Astrocyte (in vitro differentiated cells and primary cell): Measurements from ENCODE around the gene TLR2. TPM values are rescaled to one million over a fixed set of nuclear protein-coding genes. Genes with fewer than 3 reads are reported as not detected.
"Not testable (repeated sequence)": the region's sequence is repeated elsewhere in the genome, so short reads cannot be mapped to it uniquely, and the experiment has no call there.

Experiments
- DNase-seq: peaks from one replicate; pipeline ENCODE4 v3.0.0-alpha.2; 2010; ENCODE audit warnings: low read depth
- FAIRE-seq: peaks from 2 replicates; lab custom pipeline; 2011; peaks lifted over from hg19 to GRCh38; lab: Jason Lieb, UNC
- H2AFZ ChIP-seq: 2 replicates; pipeline ENCODE4 v1.6.0; 2012; ENCODE audit warnings: low read depth, low read length, inconsistent platforms
- H3K27ac ChIP-seq: 2 replicates; pipeline ENCODE4 v1.5.1; 2011; ENCODE audit warnings: low read depth, low read length, inconsistent platforms
- H3K27me3 ChIP-seq: 2 replicates; pipeline ENCODE4 v1.6.0; 2011; ENCODE audit warnings: low read length, inconsistent platforms; ENCODE audit not compliant: insufficient read depth
- H3K36me3 ChIP-seq: 2 replicates; pipeline ENCODE4 v1.5.1; 2011; ENCODE audit warnings: low read length, inconsistent platforms; ENCODE audit not compliant: insufficient read depth
- H3K4me1 ChIP-seq: 2 replicates; pipeline ENCODE4 v1.5.1; 2011; ENCODE audit warnings: low read length, inconsistent platforms; ENCODE audit not compliant: insufficient read depth
- H3K4me2 ChIP-seq: 2 replicates; pipeline ENCODE4 v1.6.0; 2012; ENCODE audit warnings: low read length, inconsistent platforms
- H3K4me3 ChIP-seq: 2 replicates; pipeline ENCODE4 v1.5.1; 2011; ENCODE audit warnings: low read depth, mild to moderate bottlenecking, low read length, inconsistent platforms; ENCODE audit not compliant: insufficient read depth
- H3K79me2 ChIP-seq: 2 replicates; pipeline ENCODE4 v1.6.0; 2012; ENCODE audit warnings: mild to moderate bottlenecking, low read length, inconsistent platforms; ENCODE audit not compliant: insufficient read depth
- H3K9ac ChIP-seq: 2 replicates; pipeline ENCODE4 v1.6.0; 2012; ENCODE audit warnings: mild to moderate bottlenecking, low read length, inconsistent platforms
- H3K9me3 ChIP-seq: 2 replicates; pipeline ENCODE4 v1.5.1; 2012; ENCODE audit warnings: low read depth, mild to moderate bottlenecking, low read length, inconsistent platforms; ENCODE audit not compliant: insufficient read depth
- H4K20me1 ChIP-seq: 2 replicates; pipeline ENCODE4 v1.6.0; 2012; ENCODE audit warnings: low read length, inconsistent platforms; ENCODE audit not compliant: insufficient read depth
- H3K27ac Mint-ChIP-seq: one replicate; pipeline ENCODE4 v1.8.0; 2021; ENCODE audit warnings: mild to moderate bottlenecking, mixed read lengths; ENCODE audit not compliant: unreplicated experiment
- H3K27me3 Mint-ChIP-seq: one replicate; pipeline ENCODE4 v1.8.0; 2021; ENCODE audit warnings: low read depth, mixed read lengths; ENCODE audit not compliant: unreplicated experiment
- H3K36me3 Mint-ChIP-seq: one replicate; pipeline ENCODE4 v1.8.0; 2021; ENCODE audit warnings: low read depth, mixed read lengths; ENCODE audit not compliant: unreplicated experiment
- H3K4me1 Mint-ChIP-seq: one replicate; pipeline ENCODE4 v1.8.0; 2021; ENCODE audit warnings: low read depth, mixed read lengths; ENCODE audit not compliant: unreplicated experiment
- H3K4me3 Mint-ChIP-seq: one replicate; pipeline ENCODE4 v1.8.0; 2021; ENCODE audit warnings: mild to moderate bottlenecking, moderate library complexity, mixed read lengths; ENCODE audit not compliant: unreplicated experiment
- H3K9me3 Mint-ChIP-seq: one replicate; pipeline ENCODE4 v1.8.0; 2021; ENCODE audit warnings: mild to moderate bottlenecking, mixed read lengths; ENCODE audit not compliant: unreplicated experiment
- EZH2 ChIP-seq: IDR thresholded peaks from 2 replicates; pipeline ENCODE4 v1.6.1; 2012; ENCODE audit warnings: mild to moderate bottlenecking, low read length, inconsistent platforms; ENCODE audit not compliant: insufficient read depth
- total RNA-seq: library from RNA; stranded (reverse); gene quantifications from 2 replicates; pipeline ENCODE4 v1.2.1, GENCODE V29; 2021
- TF ChIP-seq, protein P1 (sequence below): IDR thresholded peaks from 2 replicates; pipeline ENCODE4 v1.5.1; 2011; ENCODE audit warnings: low read depth, mild to moderate bottlenecking, inconsistent platforms, low read length, moderate library complexity; ENCODE audit not compliant: insufficient read depth

The TLR2 gene
- total RNA-seq, 1 donor from 2014 or later, result 0.79 TPM

DNA sequence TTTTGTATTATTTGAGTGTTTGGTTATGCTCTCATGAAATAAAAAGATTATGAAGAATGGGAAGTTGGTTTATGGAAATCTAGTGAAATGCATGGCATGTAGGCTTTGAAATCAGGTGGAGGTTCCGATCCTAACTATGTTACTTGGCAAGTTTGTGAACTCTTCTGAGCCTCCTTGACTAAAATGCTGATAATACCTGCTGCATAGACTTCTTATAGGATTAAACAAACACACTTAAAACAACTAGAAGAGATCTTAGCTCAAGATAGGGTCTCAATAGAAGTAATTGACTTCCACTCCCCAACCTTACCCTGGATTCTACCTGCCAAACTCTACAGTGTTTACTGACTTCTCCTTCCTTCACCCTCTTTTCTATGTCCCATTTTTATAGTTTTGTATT lies 22.2 kb upstream of the TLR2 start:
- no peaks in the 10 kb centered on the region for H3K4me1 ChIP-seq
- no peaks in the 10 kb centered on the region for H3K27me3 ChIP-seq
- H2AFZ ChIP-seq, result no peak overlapping the region
- Mint-ChIP-seq H3K4me1 (no peaks in the 10 kb centered on the region), H3K36me3 (no peaks in the 10 kb centered on the region), H3K4me3 (no peak overlapping the region), H3K27me3 (peaks cover 4% of the 10 kb centered on the region), H3K27ac (no peak overlapping the region), H3K9me3 (peaks cover 1% of the 10 kb centered on the region)
- H3K79me2 ChIP-seq, result no peaks in the 10 kb centered on the region
- no peaks in the 10 kb centered on the region for H3K36me3 ChIP-seq
- H3K9ac ChIP-seq, result no peak overlapping the region
- no peaks in the 10 kb centered on the region for H4K20me1 ChIP-seq
- no peak overlapping the region for H3K27ac ChIP-seq
- H3K4me2 ChIP-seq, result no peak overlapping the region
- no peak overlapping the region for H3K4me3 ChIP-seq
- DNase-seq (no peak), FAIRE-seq (no peak)
- no peaks in the 10 kb centered on the region for H3K9me3 ChIP-seq
- TF ChIP-seq, protein P1, sequence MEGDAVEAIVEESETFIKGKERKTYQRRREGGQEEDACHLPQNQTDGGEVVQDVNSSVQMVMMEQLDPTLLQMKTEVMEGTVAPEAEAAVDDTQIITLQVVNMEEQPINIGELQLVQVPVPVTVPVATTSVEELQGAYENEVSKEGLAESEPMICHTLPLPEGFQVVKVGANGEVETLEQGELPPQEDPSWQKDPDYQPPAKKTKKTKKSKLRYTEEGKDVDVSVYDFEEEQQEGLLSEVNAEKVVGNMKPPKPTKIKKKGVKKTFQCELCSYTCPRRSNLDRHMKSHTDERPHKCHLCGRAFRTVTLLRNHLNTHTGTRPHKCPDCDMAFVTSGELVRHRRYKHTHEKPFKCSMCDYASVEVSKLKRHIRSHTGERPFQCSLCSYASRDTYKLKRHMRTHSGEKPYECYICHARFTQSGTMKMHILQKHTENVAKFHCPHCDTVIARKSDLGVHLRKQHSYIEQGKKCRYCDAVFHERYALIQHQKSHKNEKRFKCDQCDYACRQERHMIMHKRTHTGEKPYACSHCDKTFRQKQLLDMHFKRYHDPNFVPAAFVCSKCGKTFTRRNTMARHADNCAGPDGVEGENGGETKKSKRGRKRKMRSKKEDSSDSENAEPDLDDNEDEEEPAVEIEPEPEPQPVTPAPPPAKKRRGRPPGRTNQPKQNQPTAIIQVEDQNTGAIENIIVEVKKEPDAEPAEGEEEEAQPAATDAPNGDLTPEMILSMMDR, result no peak
- no peak for TF ChIP-seq EZH2

- no peak overlapping the region for H3K4me2 ChIP-seq
- H3K9me3 Mint-ChIP-seq, result peaks cover 4% of the 10 kb centered on the region
- H3K36me3 ChIP-seq, result no peaks in the 10 kb centered on the region
- H3K4me1 ChIP-seq, result no peaks in the 10 kb centered on the region
- H3K27me3 Mint-ChIP-seq, result peaks cover 8% of the 10 kb centered on the region
- no peaks in the 10 kb centered on the region for H3K27me3 ChIP-seq
- no peak overlapping the region for H3K9ac ChIP-seq
- H3K4me1 Mint-ChIP-seq, result no peaks in the 10 kb centered on the region
- H3K27ac Mint-ChIP-seq, result no peak overlapping the region
- DNase-seq (no peak), FAIRE-seq (no peak)
- no peaks in the 10 kb centered on the region for H3K36me3 Mint-ChIP-seq
- H3K4me3 Mint-ChIP-seq, result no peak overlapping the region
- H4K20me1 ChIP-seq, result no peaks in the 10 kb centered on the region
- no peaks in the 10 kb centered on the region for H3K79me2 ChIP-seq
- no peak overlapping the region for H3K4me3 ChIP-seq
- TF ChIP-seq EZH2, result no peak
- TF ChIP-seq, protein P1, result no peak
- no peaks in the 10 kb centered on the region for H3K9me3 ChIP-seq
- H3K27ac ChIP-seq, result no peak overlapping the region
- no peak overlapping the region for H2AFZ ChIP-seq
Measured at GRCh38 chr4:153663667-153664066, 20.4 kb upstream of the TLR2 start.

- not testable (repeated sequence) for H3K4me1 Mint-ChIP-seq, FAIRE-seq, H3K9ac ChIP-seq, H3K9me3 Mint-ChIP-seq, H4K20me1 ChIP-seq, H3K4me3 ChIP-seq, H3K79me2 ChIP-seq, H3K27ac ChIP-seq, H3K36me3 Mint-ChIP-seq, H3K9me3 ChIP-seq, H3K4me1 ChIP-seq, H3K4me2 ChIP-seq, H3K27me3 ChIP-seq, H3K27ac Mint-ChIP-seq, H2AFZ ChIP-seq, H3K36me3 ChIP-seq, DNase-seq, H3K4me3 Mint-ChIP-seq
- peaks cover 11% of the 10 kb centered on the region for H3K27me3 Mint-ChIP-seq
Measured at GRCh38 chr4:153666505-153666904, 17.6 kb upstream of the TLR2 start.
